CD4-positive, alpha-beta T cell (primary cell): ENCODE measurements around the gene SMYD3. TPM values are rescaled to one million over a fixed set of nuclear protein-coding genes. Genes with fewer than 3 reads are reported as not detected.

Experiments
- ATAC-seq: fragments of 200-7000 bp; cut with Tn5 transposase; one replicate; pipeline ENCODE4 v1.10.0; 2022; ENCODE audit warnings: mild to moderate bottlenecking; ENCODE audit not compliant: poor library complexity
- CTCF ChIA-PET: fragments of 350-600 bp; sonication (Branson Sonifier 250); formaldehyde crosslinking; loops from one replicate; lab custom pipeline; 2021; ENCODE audit warnings: antibody characterized with exemption, inconsistent platforms; lab: Charles Lee
- POLR2A ChIA-PET: fragments of 350-600 bp; sonication (Branson Sonifier 250); formaldehyde crosslinking; loops from one replicate; lab custom pipeline; 2021; ENCODE audit warnings: antibody characterized with exemption, inconsistent platforms; lab: Charles Lee
- DNase-seq, 14 experiments: peaks; one replicate each; pipeline ENCODE4 v3.0.0-alpha.2; 2013 to 2020; ENCODE audit warnings: mixed read lengths in 2 of 14
- H3K27ac ChIP-seq, 2 donors: one replicate each; pipeline versions ENCODE4 v1.5.1 to v1.7.0; 2013; ENCODE audit warnings: low read length in 2 of 2, low read depth in 1 of 2, mild to moderate bottlenecking in 1 of 2
- H3K27me3 ChIP-seq, 2 experiments: 1 replicate in 1 of 2; 2 replicates in 1 of 2; pipeline versions ENCODE4 v1.6.1 to v1.7.0; 2013; ENCODE audit warnings: low read length in 2 of 2, control low read depth in 1 of 2, mild to moderate bottlenecking in 1 of 2, moderate library complexity in 1 of 2; ENCODE audit not compliant: insufficient read depth in 2 of 2, control insufficient read depth in 1 of 2
- H3K36me3 ChIP-seq: one replicate; pipeline ENCODE4 v1.6.1; 2013; ENCODE audit warnings: low read length, control low read depth; ENCODE audit not compliant: insufficient read depth
- H3K4me1 ChIP-seq: one replicate; pipeline ENCODE4 v1.6.1; 2013; ENCODE audit warnings: low read length, control low read depth; ENCODE audit not compliant: insufficient read depth
- H3K4me3 ChIP-seq: one replicate; pipeline ENCODE4 v1.5.1; 2013; ENCODE audit warnings: mild to moderate bottlenecking, low read length, moderate library complexity
- H3K9me3 ChIP-seq, 2 experiments: 1 replicate in 1 of 2; 2 replicates in 1 of 2; pipeline versions ENCODE4 v1.6.1 to v1.7.0; 2013; ENCODE audit warnings: low read length in 2 of 2, mild to moderate bottlenecking in 2 of 2, control low read depth in 1 of 2, moderate library complexity in 1 of 2; ENCODE audit not compliant: control insufficient read depth in 1 of 2, insufficient read depth in 1 of 2
- H3K27ac Mint-ChIP-seq: one replicate; pipeline ENCODE4 v1.8.0; 2020; ENCODE audit warnings: mixed read lengths
- H3K27me3 Mint-ChIP-seq: one replicate; pipeline ENCODE4 v1.8.0; 2021; ENCODE audit warnings: mixed read lengths
- H3K36me3 Mint-ChIP-seq: one replicate; pipeline ENCODE4 v1.8.0; 2021; ENCODE audit warnings: low read depth, mixed read lengths
- H3K4me1 Mint-ChIP-seq: one replicate; pipeline ENCODE4 v1.8.0; 2021; ENCODE audit warnings: low read depth, mixed read lengths
- H3K4me3 Mint-ChIP-seq: one replicate; pipeline ENCODE4 v1.8.0; 2020; ENCODE audit warnings: mild to moderate bottlenecking, mixed read lengths
- H3K9me3 Mint-ChIP-seq: one replicate; pipeline ENCODE4 v1.8.0; 2020; ENCODE audit warnings: mixed read lengths
- CTCF ChIP-seq: fragments of 200-600 bp; IDR thresholded peaks from one replicate; pipeline ENCODE4 v1.8.0; 2022; ENCODE audit warnings: antibody characterized with exemption, mild to moderate bottlenecking
- intact Hi-C, 2 experiments: fragments of 100-400 bp; cut with DNase I in 1 of 2; cut with micrococcal nuclease in 1 of 2; formaldehyde crosslinking; loops; one replicate each; pipeline versions ENCODE4 v1.15.1 to v1.9.0; 2023 to 2025; cut with DNase I, micrococcal nuclease
- total RNA-seq, 174 experiments: library from RNA in 2 of 174; stranded (reverse) in 2 of 174; gene quantifications; one replicate each; pipeline ENCODE4 v1.2.3 and lab custom pipeline; 2021 to 2026

Gene SMYD3
- total RNA-seq, 2 experiments from 2014 or later: 18.8 to 19.6 TPM

- H3K4me1 Mint-ChIP-seq: no peaks in the 10 kb centered on the region
- POLR2A ChIA-PET: interaction anchor here (0.8 kb wide), 1 partner anchor 10 kb away, joined by 3 read pairs; no protein-coding TSS in a partner anchor
- H3K27ac Mint-ChIP-seq: no peak overlapping the region
- Histone ChIP-seq H3K9me3 (no peaks in the 10 kb centered on the region), H3K4me1 (no peaks in the 10 kb centered on the region), H3K27me3 (no peaks in the 10 kb centered on the region), H3K36me3 (peaks cover 4% of the 10 kb centered on the region), H3K27ac (no peak overlapping the region), H3K4me3 (no peak overlapping the region)
- peaks cover 3% of the 10 kb centered on the region for H3K9me3 Mint-ChIP-seq
- H3K36me3 Mint-ChIP-seq: peaks cover 93% of the 10 kb centered on the region
- no peak for ATAC-seq
- no peak for TF ChIP-seq CTCF
- H3K4me3 Mint-ChIP-seq: no peak overlapping the region
- DNase-seq: no peak
- intact Hi-C loops: no loop called here
- no peaks in the 10 kb centered on the region for H3K27me3 Mint-ChIP-seq
- CTCF ChIA-PET: no interaction called here
Observed at GRCh38 chr1:245858022-245858721, 648.9 kb downstream of the SMYD3 start.

- Mint-ChIP-seq H3K4me3 (no peak overlapping the region), H3K27ac (no peak overlapping the region), H3K4me1 (no peaks in the 10 kb centered on the region), H3K27me3 (no peaks in the 10 kb centered on the region), H3K36me3 (peaks cover 93% of the 10 kb centered on the region), H3K9me3 (peaks cover 3% of the 10 kb centered on the region)
- peaks cover 4% of the 10 kb centered on the region for H3K36me3 ChIP-seq
- CTCF ChIA-PET: no interaction called here
- intact Hi-C loops: no loop called here
- no peak for TF ChIP-seq CTCF
- POLR2A ChIA-PET: no interaction called here
- H3K4me1 ChIP-seq: no peaks in the 10 kb centered on the region
- no peaks in the 10 kb centered on the region for H3K27me3 ChIP-seq
- H3K4me3 ChIP-seq: no peak overlapping the region
- H3K27ac ChIP-seq: no peak overlapping the region
- no peak for ATAC-seq
- no peaks in the 10 kb centered on the region for H3K9me3 ChIP-seq
- no peak for DNase-seq
Observed at GRCh38 chr1:245856944-245857531, 650.0 kb downstream of the SMYD3 start.

- H3K4me1 ChIP-seq: no peaks in the 10 kb centered on the region
- peaks cover 93% of the 10 kb centered on the region for H3K36me3 Mint-ChIP-seq
- H3K4me1 Mint-ChIP-seq: no peaks in the 10 kb centered on the region
- intact Hi-C loops: no loop called here
- peaks cover 3% of the 10 kb centered on the region for H3K9me3 Mint-ChIP-seq
- peaks cover 4% of the 10 kb centered on the region for H3K36me3 ChIP-seq
- H3K27ac ChIP-seq: no peak overlapping the region
- DNase-seq (no peak), ATAC-seq (no peak)
- ChIA-PET POLR2A (no interaction called here), CTCF (no interaction called here)
- no peaks in the 10 kb centered on the region for H3K9me3 ChIP-seq
- H3K4me3 ChIP-seq: no peak overlapping the region
- H3K27ac Mint-ChIP-seq: no peak overlapping the region
- no peaks in the 10 kb centered on the region for H3K27me3 Mint-ChIP-seq
- no peak for TF ChIP-seq CTCF
- no peaks in the 10 kb centered on the region for H3K27me3 ChIP-seq
- H3K4me3 Mint-ChIP-seq: no peak overlapping the region
Observed at GRCh38 chr1:245855846-245856730, 651.0 kb downstream of the SMYD3 start.
